Calu3 (cell line): Measurements from ENCODE around the gene TMEM9. TPM values are rescaled to one million over a fixed set of nuclear protein-coding genes. Genes with fewer than 3 reads are reported as not detected.

Source experiments
- BruUV-seq: library from RNA; stranded (reverse); fragments of 400-500 nt; replicated peaks from 2 replicates; lab custom pipeline; 2021; lab: Mats Ljungman, UMichigan
- CTCF ChIA-PET: fragments of 300-600 bp; sonication (Branson Sonifier 250); formaldehyde crosslinking; loops from one replicate; lab custom pipeline; 2022; ENCODE audit warnings: antibody characterized with exemption; lab: Charles Lee
- DNase-seq: peaks from one replicate; pipeline ENCODE4 v3.0.0; 2022
- H3K27ac Mint-ChIP-seq: one replicate; pipeline ENCODE4 v1.8.0; 2022; ENCODE audit warnings: mixed read lengths; ENCODE audit not compliant: unreplicated experiment
- H3K27me3 Mint-ChIP-seq: one replicate; pipeline ENCODE4 v1.8.0; 2022; ENCODE audit warnings: mixed read lengths; ENCODE audit not compliant: unreplicated experiment
- H3K36me3 Mint-ChIP-seq: one replicate; pipeline ENCODE4 v1.8.0; 2022; ENCODE audit warnings: mild to moderate bottlenecking, moderate library complexity, mixed read lengths; ENCODE audit not compliant: insufficient read depth, unreplicated experiment
- H3K4me1 Mint-ChIP-seq: one replicate; pipeline ENCODE4 v1.8.0; 2022; ENCODE audit warnings: mild to moderate bottlenecking, low read depth, mixed read lengths; ENCODE audit not compliant: unreplicated experiment
- H3K4me3 Mint-ChIP-seq: one replicate; pipeline ENCODE4 v1.8.0; 2022; ENCODE audit warnings: mild to moderate bottlenecking, low read depth, moderate library complexity, mixed read lengths; ENCODE audit not compliant: unreplicated experiment
- H3K9me3 Mint-ChIP-seq: one replicate; pipeline ENCODE4 v1.8.0; 2022; ENCODE audit warnings: low read depth, mixed read lengths; ENCODE audit not compliant: unreplicated experiment
- CTCF ChIP-seq: fragments of 200-600 bp; IDR thresholded peaks from one replicate; pipeline ENCODE4 v1.8.0; 2022; ENCODE audit warnings: antibody characterized with exemption; ENCODE audit not compliant: unreplicated experiment
- intact Hi-C: fragments of 100-400 bp; cut with micrococcal nuclease; formaldehyde crosslinking; loops from one replicate; pipeline ENCODE4 v1.10.0; 2022; ENCODE audit not compliant: unreplicated experiment
- total RNA-seq: library from RNA; stranded (reverse); gene quantifications from 2 replicates; pipeline ENCODE4 v1.2.3, GENCODE V29; 2022

Gene TMEM9
- total RNA-seq, 1 experiment from 2014 or later: 99.5 TPM

GRCh38 chr1:201186192-201186591 is 31.9 kb upstream of the TMEM9 start:
- peaks cover 9% of the 10 kb centered on the region for H3K4me1 Mint-ChIP-seq
- TF ChIP-seq CTCF: no peak
- no peak overlapping the region for H3K4me3 Mint-ChIP-seq
- H3K36me3 Mint-ChIP-seq: no peaks in the 10 kb centered on the region
- no peak for DNase-seq
- intact Hi-C loops: no loop called here
- BruUV-seq: no TSS peak
- no peak overlapping the region for H3K27ac Mint-ChIP-seq
- H3K9me3 Mint-ChIP-seq: no peaks in the 10 kb centered on the region
- peaks cover 88% of the 10 kb centered on the region for H3K27me3 Mint-ChIP-seq
- CTCF ChIA-PET: interaction anchor here (0.9 kb wide), 1 partner anchor 32 kb away, joined by 3 read pairs; the partner anchor contains the start of gene TMEM9

- no TSS peak for BruUV-seq
- H3K27me3 Mint-ChIP-seq: peaks cover 88% of the 10 kb centered on the region
- TF ChIP-seq CTCF: no peak
- DNase-seq: no peak
- no peaks in the 10 kb centered on the region for H3K9me3 Mint-ChIP-seq
- no peak overlapping the region for H3K4me3 Mint-ChIP-seq
- H3K4me1 Mint-ChIP-seq: peaks cover 9% of the 10 kb centered on the region
- H3K27ac Mint-ChIP-seq: no peak overlapping the region
- CTCF ChIA-PET: no interaction called here
- intact Hi-C loops: loop anchor here (1.0 kb wide), 1 partner anchor 36 kb away; no protein-coding TSS in a partner anchor
- H3K36me3 Mint-ChIP-seq: no peaks in the 10 kb centered on the region
Measured at GRCh38 chr1:201185527-201186128, 31.4 kb upstream of the TMEM9 start.

- BruUV-seq: no TSS peak
- Mint-ChIP-seq H3K9me3 (no peaks in the 10 kb centered on the region), H3K27me3 (peaks cover 88% of the 10 kb centered on the region), H3K4me3 (no peak overlapping the region), H3K4me1 (peaks cover 9% of the 10 kb centered on the region), H3K36me3 (no peaks in the 10 kb centered on the region), H3K27ac (no peak overlapping the region)
- CTCF ChIA-PET: no interaction called here
- peak; percentile 8 for TF ChIP-seq CTCF
- no peak for DNase-seq
- intact Hi-C loops: loop anchor here (1.0 kb wide), 1 partner anchor 36 kb away; no protein-coding TSS in a partner anchor
Measured at GRCh38 chr1:201185123-201185453, 30.8 kb upstream of the TMEM9 start.

GRCh38 chr1:201184307-201185122 is 30.2 kb upstream of the TMEM9 start:
- H3K36me3 Mint-ChIP-seq: no peaks in the 10 kb centered on the region
- H3K4me3 Mint-ChIP-seq: no peak overlapping the region
- H3K4me1 Mint-ChIP-seq: peaks cover 9% of the 10 kb centered on the region
- H3K27ac Mint-ChIP-seq: no peak overlapping the region
- intact Hi-C loops: loop anchor here (1.0 kb wide), 1 partner anchor 35 kb away; no protein-coding TSS in a partner anchor
- H3K9me3 Mint-ChIP-seq: no peaks in the 10 kb centered on the region
- H3K27me3 Mint-ChIP-seq: peaks cover 88% of the 10 kb centered on the region
- no TSS peak for BruUV-seq
- TF ChIP-seq CTCF: peak; percentile 37
- CTCF ChIA-PET: no interaction called here
- peak; percentile 59 for DNase-seq
